ENCODE results near the gene EIF1.
"Not testable (repeated sequence)": the region's sequence is repeated elsewhere in the genome, so short reads cannot be mapped to it uniquely, and the experiment has no call there.

The EIF1 gene

DNA sequence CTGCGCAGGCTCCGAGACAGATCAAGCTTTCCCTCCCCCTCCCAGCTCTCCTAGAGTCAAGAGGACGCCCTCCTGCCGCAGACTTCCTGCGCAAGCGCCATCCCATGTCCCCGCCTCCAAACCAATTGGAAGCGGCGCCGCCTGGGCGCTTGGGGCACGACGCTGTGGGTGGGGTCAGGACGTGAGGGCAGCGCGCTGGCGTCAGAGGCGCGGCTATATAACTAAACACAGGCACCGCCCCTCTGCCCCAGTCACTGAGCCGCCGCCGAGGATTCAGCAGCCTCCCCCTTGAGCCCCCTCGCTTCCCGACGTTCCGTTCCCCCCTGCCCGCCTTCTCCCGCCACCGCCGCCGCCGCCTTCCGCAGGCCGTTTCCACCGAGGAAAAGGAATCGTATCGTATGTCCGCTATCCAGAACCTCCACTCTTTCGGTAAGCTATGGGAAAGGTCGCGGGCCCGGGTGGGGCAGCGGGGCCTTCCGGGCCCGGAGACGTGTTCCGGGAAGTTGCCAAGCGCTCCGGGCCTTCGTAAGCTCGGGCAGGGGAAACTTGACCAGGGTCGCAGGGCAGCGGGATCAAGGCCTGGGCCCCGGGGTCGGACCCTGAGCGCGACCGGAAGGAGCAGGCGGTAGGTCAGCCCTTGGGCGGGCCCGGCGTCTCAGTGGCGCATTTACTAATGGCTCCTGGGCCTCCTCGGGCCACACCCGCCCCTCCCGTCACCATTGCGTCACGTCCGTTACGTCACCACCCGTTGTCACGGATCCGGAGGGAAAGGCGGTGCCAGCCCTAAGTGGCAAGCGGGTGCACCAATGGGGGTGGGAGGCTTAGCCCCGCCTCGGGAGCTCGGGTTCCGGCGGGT is at the start of gene EIF1:
Gene EIF1 (plus strand): TSS at position 245 of the 856 bp plus-strand sequence. CDS start 154 bp downstream, at position 399.
- DNase-seq (ENCODE audit: low read depth): peak; percentile 100

DNA sequence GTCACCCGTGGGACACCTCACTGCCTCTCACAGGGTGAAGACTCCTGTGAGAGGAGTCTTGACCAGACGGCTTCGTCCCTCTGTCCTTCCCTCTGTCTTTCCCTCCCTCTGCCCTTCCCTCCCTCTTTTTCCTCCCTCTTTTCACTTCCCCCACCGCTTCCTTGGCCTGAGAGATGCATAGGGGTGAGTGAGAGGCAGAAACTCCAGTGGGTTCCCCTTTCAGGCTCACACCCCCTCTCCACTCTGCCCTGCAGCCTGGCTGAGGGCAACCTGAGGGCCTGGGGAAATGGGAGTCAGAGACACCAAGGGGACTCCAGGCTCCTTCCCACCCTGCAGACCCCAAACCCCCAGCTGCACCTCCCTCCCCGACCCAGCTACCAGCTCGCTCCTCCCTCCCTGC is 49.7 kb upstream of the EIF1 start:
- DNase-seq (ENCODE audit: low read depth): no peak

GRCh38 chr17:41639492-41640473 is 48.9 kb upstream of the EIF1 start:
- peak; percentile 6 for DNase-seq (ENCODE audit: low read depth)

DNA sequence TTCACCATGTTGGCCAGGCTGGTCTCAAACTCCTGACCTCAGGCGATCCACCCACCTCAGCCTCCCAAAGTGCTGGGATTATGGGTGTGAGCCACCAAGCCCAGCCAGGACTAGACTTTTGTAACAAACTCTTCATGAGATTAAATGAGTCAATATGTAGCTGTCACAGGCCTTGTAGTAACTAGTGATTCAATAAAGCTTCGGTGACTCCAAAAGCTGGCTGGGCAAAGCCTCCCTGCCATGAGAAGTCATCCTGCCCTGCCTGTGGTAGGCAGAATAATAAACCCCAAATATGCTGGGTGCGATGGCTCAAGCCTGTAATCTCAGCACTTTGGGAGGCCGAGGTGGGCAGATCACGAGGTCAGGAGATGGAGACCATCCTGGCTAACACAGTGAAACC is 48.1 kb upstream of the EIF1 start:
- DNase-seq (ENCODE audit: low read depth): not testable (repeated sequence)

- DNase-seq (ENCODE audit: low read depth): no peak
Observed at GRCh38 chr17:41642252-41643156, 46.2 kb upstream of the EIF1 start.

DNA sequence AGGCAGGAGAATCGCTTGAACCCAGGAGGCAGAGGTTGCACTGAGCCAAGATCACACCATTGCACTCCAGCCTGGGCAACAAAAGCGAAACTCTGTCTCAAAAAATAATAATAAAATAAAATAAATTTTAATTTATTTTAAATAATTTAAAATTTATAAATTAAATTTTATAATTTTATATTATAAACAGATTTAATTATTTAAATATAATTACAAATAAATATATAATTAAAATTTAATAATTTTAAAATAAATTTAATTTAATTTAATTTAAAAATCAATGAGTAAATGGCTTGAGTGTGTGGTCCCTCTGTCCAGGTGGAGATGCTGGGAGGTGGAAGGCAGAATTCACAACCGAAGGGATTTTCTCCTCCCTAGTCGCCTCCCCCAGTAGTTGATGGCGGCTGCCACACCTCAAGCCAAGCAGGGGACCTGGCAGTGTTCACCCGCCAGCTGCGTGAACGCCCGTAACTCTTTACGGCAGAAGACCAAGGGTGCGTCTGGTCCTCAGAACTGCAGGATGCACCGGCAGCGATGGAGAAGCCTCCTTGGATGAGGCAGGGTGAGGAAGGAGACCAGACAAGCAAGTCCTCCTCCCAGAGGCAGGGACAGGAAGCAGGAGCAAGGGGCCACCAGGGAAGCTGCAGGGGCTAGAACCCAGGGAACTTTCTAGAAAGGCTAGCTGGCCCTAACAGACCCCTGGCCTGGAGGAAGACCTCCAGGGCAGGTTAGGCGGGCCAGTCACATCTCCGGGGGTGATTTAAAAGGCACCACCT is 41.5 kb upstream of the EIF1 start:
- DNase-seq (ENCODE audit: low read depth): no peak

DNA sequence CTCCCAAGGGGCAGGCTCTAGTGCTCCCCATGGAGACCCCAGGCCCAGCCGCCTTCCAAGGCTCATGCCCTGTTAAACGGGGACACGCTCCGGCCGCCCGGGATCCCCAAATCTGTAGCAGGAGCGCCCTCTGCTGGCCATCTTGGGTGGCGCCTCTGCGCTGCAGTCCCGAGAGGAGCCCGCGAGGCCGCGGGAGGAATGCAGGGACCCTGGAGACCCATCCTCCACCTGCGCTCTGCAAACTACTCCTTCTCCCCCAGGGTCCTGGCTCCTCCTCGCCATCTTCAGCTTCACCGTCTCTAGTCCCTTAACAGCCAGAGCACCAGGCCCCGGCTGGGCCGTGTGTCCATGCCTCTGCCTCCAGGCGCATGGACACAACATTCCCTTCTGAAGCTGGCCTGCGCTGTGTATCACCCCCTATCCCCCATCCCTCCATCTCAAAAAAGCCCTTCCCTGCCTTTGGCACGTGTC is 40.7 kb upstream of the EIF1 start:
- peak; percentile 49 for DNase-seq (ENCODE audit: low read depth)

GRCh38 chr17:41648411-41649195 is 40.1 kb upstream of the EIF1 start:
- peak; percentile 74 for DNase-seq (ENCODE audit: low read depth)

- DNase-seq (ENCODE audit: low read depth): no peak
Observed at GRCh38 chr17:41649923-41650519, 38.7 kb upstream of the EIF1 start.

- no peak for DNase-seq (ENCODE audit: low read depth)
Observed at GRCh38 chr17:41650794-41651624, 37.7 kb upstream of the EIF1 start.

DNA sequence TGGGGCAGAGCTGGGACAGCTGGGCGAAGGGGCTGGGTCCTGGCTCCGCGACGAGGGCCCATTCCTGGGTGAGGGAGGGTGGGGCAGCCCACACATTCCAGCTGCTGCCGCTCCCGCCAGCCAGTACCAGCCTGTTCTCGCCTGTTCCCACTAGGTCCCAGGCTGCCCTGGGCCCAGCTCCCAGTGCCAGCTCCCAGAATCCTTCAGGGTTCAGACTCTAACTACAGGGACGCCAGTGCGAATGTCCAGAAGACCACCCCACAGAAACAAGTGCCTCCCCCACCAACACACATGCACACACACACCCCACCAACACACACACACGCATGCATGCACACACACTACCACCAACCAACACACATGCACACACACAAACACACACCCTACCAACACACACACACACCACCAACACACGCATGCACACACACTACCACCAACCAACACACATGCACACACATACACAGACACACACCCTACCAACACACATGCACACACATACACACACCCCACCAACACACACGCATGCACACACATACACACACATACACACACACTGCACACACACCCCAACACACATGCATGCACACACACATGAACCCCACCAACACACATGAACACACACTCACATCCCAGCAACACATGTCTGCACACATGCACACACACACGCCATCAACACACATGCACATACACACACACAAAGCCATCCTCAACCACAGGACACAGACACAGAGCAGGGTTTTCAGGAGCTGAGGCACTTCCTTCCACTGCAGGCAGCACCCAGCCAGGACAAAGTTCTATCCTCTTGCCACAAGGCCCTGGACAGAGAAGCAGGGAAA is 36.8 kb upstream of the EIF1 start:
- DNase-seq (ENCODE audit: low read depth): no peak

DNA sequence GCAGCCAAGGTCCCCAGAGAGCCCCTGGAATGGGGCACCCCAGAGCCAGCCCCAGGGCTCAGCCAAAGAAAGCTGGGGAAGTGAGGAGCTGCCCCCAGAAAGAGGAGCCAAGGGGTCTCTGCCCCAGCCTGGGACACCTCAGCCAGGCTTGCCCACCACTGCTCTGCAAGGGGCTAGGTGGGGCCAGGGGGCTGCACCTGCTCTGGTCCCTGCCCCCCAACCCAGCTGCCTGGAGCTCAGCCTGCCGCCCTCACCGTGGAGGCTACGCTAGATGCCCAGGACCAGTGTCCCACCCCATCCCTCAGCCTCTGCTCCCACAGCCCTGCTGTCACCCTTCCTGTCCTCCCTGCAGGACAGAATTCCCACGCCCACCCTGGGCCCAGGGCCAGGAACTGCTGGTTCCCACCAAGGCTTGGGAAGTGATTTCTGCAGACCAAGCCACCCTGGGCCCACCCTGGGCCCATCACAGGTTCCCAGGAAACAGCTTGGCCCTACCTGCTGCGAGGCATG is 36.2 kb upstream of the EIF1 start:
- DNase-seq (ENCODE audit: low read depth): no peak

- DNase-seq (ENCODE audit: low read depth): no peak
Observed at GRCh38 chr17:41653421-41653820, 35.3 kb upstream of the EIF1 start.

DNA sequence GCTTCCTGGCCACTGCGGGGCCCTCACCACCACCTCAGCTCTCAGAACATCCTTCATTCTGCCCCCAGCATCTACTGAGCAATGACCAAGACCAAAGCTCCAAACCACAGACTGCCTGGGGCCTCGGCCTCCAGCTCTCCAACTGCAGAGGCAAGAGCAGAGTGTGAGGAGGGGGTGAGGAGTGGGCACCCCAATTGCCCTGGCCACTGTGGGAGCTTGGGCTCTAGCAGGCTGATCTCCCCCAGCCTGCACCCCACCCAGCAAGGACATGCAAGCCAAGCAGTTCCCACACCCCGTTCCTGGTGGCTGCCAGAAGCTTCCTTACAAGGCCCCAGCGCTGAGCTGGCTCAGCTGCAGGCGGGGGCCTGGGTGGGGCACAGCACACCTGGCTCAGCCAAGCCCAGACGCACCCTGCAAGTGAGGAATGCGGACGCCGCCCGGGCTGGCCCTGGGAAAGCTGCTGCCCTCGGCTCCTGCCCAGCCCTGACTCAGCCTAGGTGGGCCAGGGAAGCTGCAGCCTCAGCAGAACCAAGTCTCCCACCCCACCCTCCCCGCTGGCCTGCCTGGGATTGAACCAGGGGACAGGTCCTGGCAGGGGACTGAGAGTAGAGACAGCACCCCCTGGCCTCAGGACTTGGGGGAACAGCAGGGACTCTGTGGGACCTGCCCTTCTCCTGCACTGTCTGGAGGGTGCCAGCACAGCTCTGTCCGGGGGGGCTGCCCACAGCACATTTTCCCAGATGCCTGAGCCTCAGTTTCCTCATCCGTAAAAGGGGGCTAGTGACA is 34.6 kb upstream of the EIF1 start:
- no peak for DNase-seq (ENCODE audit: low read depth)

DNA sequence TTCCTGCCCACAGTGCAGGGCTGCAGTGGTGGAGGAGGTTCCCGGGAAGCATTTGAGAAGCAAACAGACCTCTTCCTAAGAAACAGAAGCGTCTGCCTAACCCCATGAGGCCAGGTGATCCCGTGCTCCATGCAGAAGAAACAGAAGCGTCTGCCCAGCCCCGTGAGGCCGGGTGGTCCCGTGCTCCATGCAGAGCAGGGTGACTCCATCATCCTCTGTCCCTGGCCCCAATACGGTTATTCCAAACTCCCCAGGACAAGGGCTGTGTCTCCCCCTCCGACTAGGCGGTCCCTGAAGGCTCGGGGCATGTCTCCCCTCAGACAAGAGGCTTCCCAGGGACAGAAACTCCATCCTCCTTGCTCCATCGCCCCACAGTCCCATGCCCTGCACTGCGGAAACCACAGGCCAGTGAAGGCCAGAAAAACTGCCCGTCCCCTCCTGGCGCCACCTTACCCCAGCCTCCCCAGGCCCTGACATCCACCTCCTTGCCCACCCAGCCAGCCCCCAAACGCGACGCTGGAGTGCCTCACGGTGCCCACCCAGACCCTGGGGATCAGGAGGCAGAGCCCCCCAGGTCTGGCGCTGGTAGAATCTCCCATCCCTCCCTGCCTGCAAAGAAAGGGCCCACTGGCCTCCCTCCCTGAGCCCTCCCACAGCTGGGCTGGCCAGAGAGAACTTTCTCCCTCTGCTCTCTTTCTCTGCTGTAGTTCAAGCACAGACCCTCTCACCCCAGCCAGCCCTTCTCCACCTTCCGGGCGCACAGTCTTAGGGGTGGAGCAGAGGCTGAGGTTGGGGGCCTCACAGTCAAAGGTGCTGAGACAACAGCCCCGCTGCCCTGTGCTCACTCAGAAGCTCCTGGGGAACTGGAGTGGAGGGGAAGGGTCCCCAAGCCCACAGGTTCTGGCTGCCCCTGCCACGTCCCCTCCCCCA is 33.7 kb upstream of the EIF1 start:
- DNase-seq (ENCODE audit: low read depth): no peak

All from iris pigment epithelial cell (primary cell).